Measurements from ENCODE around the gene SLC25A45. TPM values are rescaled to one million over a fixed set of nuclear protein-coding genes. Genes with fewer than 3 reads are reported as not detected.

SLC25A45 gene
- total RNA-seq, 1 donor from 2014 or later, result 1.9 TPM

GRCh38 chr11:65420979-65421793 is 38.7 kb upstream of the SLC25A45 start:
- peaks cover 35% of the 10 kb centered on the region for H4K20me1 ChIP-seq (ENCODE audit: insufficient read depth, low read length)
- no peak overlapping the region for H2AFZ ChIP-seq (ENCODE audit: low read depth, low read length)
- peaks cover 7% of the 10 kb centered on the region for H3K36me3 ChIP-seq (ENCODE audit: insufficient read depth, low read length)
- peak overlapping the region; percentile 64 for H3K4me3 Mint-ChIP-seq (ENCODE audit: unreplicated experiment)
- peaks cover 6% of the 10 kb centered on the region for H3K36me3 Mint-ChIP-seq (ENCODE audit: low read depth, unreplicated experiment)
- no peaks in the 10 kb centered on the region for H3K27me3 Mint-ChIP-seq (ENCODE audit: low read depth, unreplicated experiment)
- H3K27ac Mint-ChIP-seq (ENCODE audit: unreplicated experiment), result peak overlapping the region; percentile 88
- H3K4me2 ChIP-seq (ENCODE audit: low read length), result peak overlapping the region; percentile 94
- no peaks in the 10 kb centered on the region for H3K27me3 ChIP-seq (ENCODE audit: insufficient read depth, low read length)
- DNase-seq (ENCODE audit: low read depth) (peak; percentile 98), FAIRE-seq (no peak)
- H3K4me1 ChIP-seq (ENCODE audit: insufficient read depth, low read length), result peaks cover 57% of the 10 kb centered on the region
- peaks cover 95% of the 10 kb centered on the region for H3K79me2 ChIP-seq (ENCODE audit: insufficient read depth, low read length)
- H3K9me3 Mint-ChIP-seq (ENCODE audit: unreplicated experiment), result peaks cover 1% of the 10 kb centered on the region
- H3K9me3 ChIP-seq (ENCODE audit: insufficient read depth, low read depth, low read length), result no peaks in the 10 kb centered on the region
- TF ChIP-seq CTCF (IDR thresholded peaks at IDR 0.05; ENCODE audit: insufficient read depth, low read depth, low read length), result no peak
- TF ChIP-seq EZH2 (IDR thresholded peaks at IDR 0.05; ENCODE audit: insufficient read depth, low read length), result no peak
- H3K27ac ChIP-seq (ENCODE audit: low read depth, low read length), result peak overlapping the region; percentile 100
- peaks cover 60% of the 10 kb centered on the region for H3K4me1 Mint-ChIP-seq (ENCODE audit: low read depth, unreplicated experiment)
- H3K9ac ChIP-seq (ENCODE audit: low read length), result peak overlapping the region; percentile 96
- peak overlapping the region; percentile 62 for H3K4me3 ChIP-seq (ENCODE audit: insufficient read depth, low read depth, low read length)

- H3K4me3 Mint-ChIP-seq (ENCODE audit: unreplicated experiment), result no peak overlapping the region
- Histone ChIP-seq H4K20me1 (ENCODE audit: insufficient read depth, low read length) (peaks cover 28% of the 10 kb centered on the region), H3K4me1 (ENCODE audit: insufficient read depth, low read length) (peaks cover 62% of the 10 kb centered on the region), H3K79me2 (ENCODE audit: insufficient read depth, low read length) (peaks cover 95% of the 10 kb centered on the region), H3K36me3 (ENCODE audit: insufficient read depth, low read length) (peaks cover 3% of the 10 kb centered on the region), H3K27me3 (ENCODE audit: insufficient read depth, low read length) (no peaks in the 10 kb centered on the region), H3K9ac (ENCODE audit: low read length) (peak overlapping the region; percentile 96), H3K27ac (ENCODE audit: low read depth, low read length) (peak overlapping the region; percentile 100), H2AFZ (ENCODE audit: low read depth, low read length) (no peak overlapping the region), H3K9me3 (ENCODE audit: insufficient read depth, low read depth, low read length) (no peaks in the 10 kb centered on the region), H3K4me3 (ENCODE audit: insufficient read depth, low read depth, low read length) (no peak overlapping the region), H3K4me2 (ENCODE audit: low read length) (peak overlapping the region; percentile 94)
- H3K4me1 Mint-ChIP-seq (ENCODE audit: low read depth, unreplicated experiment), result peaks cover 65% of the 10 kb centered on the region
- H3K36me3 Mint-ChIP-seq (ENCODE audit: low read depth, unreplicated experiment), result peaks cover 6% of the 10 kb centered on the region
- no peak for FAIRE-seq
- DNase-seq (ENCODE audit: low read depth), result no peak
- H3K27ac Mint-ChIP-seq (ENCODE audit: unreplicated experiment), result peak overlapping the region; percentile 100
- no peaks in the 10 kb centered on the region for H3K27me3 Mint-ChIP-seq (ENCODE audit: low read depth, unreplicated experiment)
- TF ChIP-seq EZH2 (IDR thresholded peaks at IDR 0.05; ENCODE audit: insufficient read depth, low read length) (no peak), CTCF (IDR thresholded peaks at IDR 0.05; ENCODE audit: insufficient read depth, low read depth, low read length) (no peak)
- H3K9me3 Mint-ChIP-seq (ENCODE audit: unreplicated experiment), result peaks cover 1% of the 10 kb centered on the region
Observed at GRCh38 chr11:65420506-65420905, 38.1 kb upstream of the SLC25A45 start.
